Mammary epithelial cell (primary cell): Measurements from ENCODE around the gene RXRB.

Source experiments
- CTCF ChIP-seq, 2 donors: IDR thresholded peaks in 1 of 2; conservative IDR thresholded peaks in 1 of 2; 2 replicates each; pipeline ENCODE4 v1.5.1; 2011 to 2012; ENCODE audit warnings: inconsistent platforms in 2 of 2, low read length in 2 of 2, mild to moderate bottlenecking in 2 of 2, control low read depth in 1 of 2, low read depth in 1 of 2; ENCODE audit not compliant: insufficient read depth in 1 of 2; ENCODE audit errors: extremely low read depth in 1 of 2
- EZH2 ChIP-seq: IDR thresholded peaks from 2 replicates; pipeline ENCODE4 v1.6.1; 2012; ENCODE audit warnings: low read length, inconsistent platforms, borderline replicate concordance

DNA sequence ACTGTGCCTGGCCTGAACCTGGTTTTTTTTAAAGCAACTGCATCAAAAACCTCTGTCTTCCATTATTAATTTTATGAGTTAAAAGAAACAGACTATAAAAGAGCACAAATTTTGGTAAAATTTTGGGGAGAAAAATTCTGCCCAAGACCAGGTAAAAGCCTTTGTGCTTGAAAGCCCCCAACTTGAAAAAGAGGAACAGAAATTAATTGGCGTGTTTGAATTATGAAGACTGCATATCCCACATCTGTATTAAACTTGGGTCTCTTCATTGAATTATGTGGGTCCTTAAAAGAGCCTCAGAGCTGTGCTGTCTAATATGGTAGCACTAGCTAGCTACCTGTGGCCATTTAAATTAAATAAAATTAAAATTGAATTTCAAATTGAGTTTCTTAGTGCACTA lies 49.4 kb downstream of the RXRB start:
- no peak for TF ChIP-seq CTCF (conservative IDR thresholded peaks at IDR 0.05 in 1 of 2, IDR thresholded peaks at IDR 0.05 in 1 of 2; ENCODE audit: extremely low read depth in 1 of 2, insufficient read depth in 1 of 2, low read depth in 1 of 2, low read length in 2 of 2)
- TF ChIP-seq EZH2, result no peak
